WTC11 (cell line): ENCODE measurements around the gene PRKCZ. TPM values are rescaled to one million over a fixed set of nuclear protein-coding genes. Genes with fewer than 3 reads are reported as not detected.

ENCODE experiments used
- ATAC-seq: fragments of 200-7000 bp; cut with Tn5 transposase; 2 replicates; pipeline ENCODE4 v1.10.0; 2021; ENCODE audit warnings: mild to moderate bottlenecking, moderate library complexity
- CTCF ChIA-PET: fragments of 300-600 bp; sonication (Branson Sonifier 250); formaldehyde crosslinking; loops from one replicate; lab custom pipeline; 2021; ENCODE audit warnings: antibody characterized with exemption; lab: Charles Lee
- POLR2A ChIA-PET: fragments of 350-600 bp; sonication (Branson Sonifier 250); formaldehyde crosslinking; loops from one replicate; lab custom pipeline; 2021; ENCODE audit warnings: antibody characterized with exemption; lab: Charles Lee
- DNase-seq: peaks from one replicate; pipeline ENCODE4 v3.0.0; 2021; ENCODE audit warnings: low spot score
- H3K27ac Mint-ChIP-seq: 2 replicates; pipeline ENCODE4 v1.8.0; 2021; ENCODE audit warnings: mixed read lengths
- H3K27me3 Mint-ChIP-seq: 2 replicates; pipeline ENCODE4 v1.8.0; 2021; ENCODE audit warnings: low read depth, mild to moderate bottlenecking, moderate library complexity, mixed read lengths
- H3K36me3 Mint-ChIP-seq: 2 replicates; pipeline ENCODE4 v1.8.0; 2021; ENCODE audit warnings: mixed read lengths
- H3K4me1 Mint-ChIP-seq: 2 replicates; pipeline ENCODE4 v1.8.0; 2022; ENCODE audit warnings: mixed read lengths
- H3K4me3 Mint-ChIP-seq: 2 replicates; pipeline ENCODE4 v1.8.0; 2021; ENCODE audit warnings: mild to moderate bottlenecking, moderate library complexity, mixed read lengths
- H3K9me3 Mint-ChIP-seq: 2 replicates; pipeline ENCODE4 v1.8.0; 2021; ENCODE audit warnings: mixed read lengths
- ATF2 ChIP-seq: sonication (generic); formaldehyde crosslinking; IDR thresholded peaks from 2 replicates; pipeline ENCODE4 v1.8.1; 2022; ENCODE audit warnings: low read depth, missing genetic modification reagents, borderline replicate concordance
- CDX4 ChIP-seq: fragments of 250-450 bp; sonication (Bioruptor Pico); IDR thresholded peaks from 2 replicates; pipeline ENCODE4 v1.9.0; 2021; ENCODE audit warnings: moderate library complexity, mild to moderate bottlenecking, inconsistent platforms, borderline replicate concordance
- CREM ChIP-seq: sonication (generic); formaldehyde crosslinking; IDR thresholded peaks from 2 replicates; pipeline ENCODE4 v1.8.1; 2022; ENCODE audit warnings: mild to moderate bottlenecking, missing genetic modification reagents, moderate library complexity
- E2F1 ChIP-seq: sonication (generic); formaldehyde crosslinking; IDR thresholded peaks from 2 replicates; pipeline ENCODE4 v1.8.0; 2022; ENCODE audit warnings: mild to moderate bottlenecking, missing genetic modification reagents
- E2F4 ChIP-seq: sonication (generic); formaldehyde crosslinking; IDR thresholded peaks from 2 replicates; pipeline ENCODE4 v1.8.1; 2022; ENCODE audit warnings: low read depth, mild to moderate bottlenecking, moderate library complexity, missing genetic modification reagents, borderline replicate concordance
- E2F5 ChIP-seq: sonication (generic); formaldehyde crosslinking; IDR thresholded peaks from 2 replicates; pipeline ENCODE4 v1.8.1; 2022; ENCODE audit warnings: mild to moderate bottlenecking, moderate library complexity, missing genetic modification reagents
- EMX1 ChIP-seq: fragments of 250-450 bp; sonication (Bioruptor Pico); IDR thresholded peaks from 2 replicates; pipeline ENCODE4 v1.8.0; 2021; ENCODE audit warnings: mild to moderate bottlenecking
- ESRRA ChIP-seq: sonication (generic); formaldehyde crosslinking; IDR thresholded peaks from 2 replicates; pipeline ENCODE4 v1.8.1; 2022; ENCODE audit warnings: mild to moderate bottlenecking, missing genetic modification reagents, borderline replicate concordance
- FOXP4 ChIP-seq: sonication (generic); formaldehyde crosslinking; IDR thresholded peaks from 2 replicates; pipeline ENCODE4 v1.8.0; 2022; ENCODE audit warnings: mild to moderate bottlenecking, missing genetic modification reagents
- KAT7 ChIP-seq: sonication (generic); formaldehyde crosslinking; IDR thresholded peaks from 2 replicates; pipeline ENCODE4 v1.8.1; 2023; ENCODE audit warnings: missing genetic modification reagents, mild to moderate bottlenecking, borderline replicate concordance
- NFE2L1 ChIP-seq: sonication (generic); formaldehyde crosslinking; IDR thresholded peaks from 2 replicates; pipeline ENCODE4 v1.8.1; 2023; ENCODE audit warnings: missing genetic modification reagents
- NFYB ChIP-seq: sonication (generic); formaldehyde crosslinking; conservative IDR thresholded peaks from 2 replicates; pipeline ENCODE4 v1.8.0; 2022; ENCODE audit warnings: low read depth, missing genetic modification reagents
- RORB ChIP-seq: fragments of 250-450 bp; sonication (Bioruptor Pico); IDR thresholded peaks from 2 replicates; pipeline ENCODE4 v1.9.0; 2021; ENCODE audit warnings: mild to moderate bottlenecking
- SMAD4 ChIP-seq: sonication (generic); formaldehyde crosslinking; IDR thresholded peaks from 2 replicates; pipeline ENCODE4 v1.8.0; 2022; ENCODE audit warnings: mild to moderate bottlenecking, missing genetic modification reagents
- SOX15 ChIP-seq: fragments of 250-450 bp; sonication (Bioruptor Pico); IDR thresholded peaks from 2 replicates; pipeline ENCODE4 v1.9.0; 2021; ENCODE audit warnings: mild to moderate bottlenecking
- SP1 ChIP-seq: sonication (generic); formaldehyde crosslinking; conservative IDR thresholded peaks from 2 replicates; pipeline ENCODE4 v1.8.1; 2022; ENCODE audit warnings: missing genetic modification reagents
- TEAD1 ChIP-seq: sonication (generic); formaldehyde crosslinking; IDR thresholded peaks from 2 replicates; pipeline ENCODE4 v1.8.0; 2022; ENCODE audit warnings: mild to moderate bottlenecking, missing genetic modification reagents
- TEAD4 ChIP-seq: sonication (generic); formaldehyde crosslinking; IDR thresholded peaks from 2 replicates; pipeline ENCODE4 v1.8.0; 2022; ENCODE audit warnings: mild to moderate bottlenecking, missing genetic modification reagents
- ZBTB21 ChIP-seq: sonication (generic); formaldehyde crosslinking; IDR thresholded peaks from 2 replicates; pipeline ENCODE4 v1.8.1; 2023; ENCODE audit warnings: mild to moderate bottlenecking, missing genetic modification reagents, borderline replicate concordance
- ZBTB43 ChIP-seq: sonication (generic); formaldehyde crosslinking; IDR thresholded peaks from 2 replicates; pipeline ENCODE4 v1.8.1; 2023; ENCODE audit warnings: mild to moderate bottlenecking, missing genetic modification reagents
- ZNF512 ChIP-seq: sonication (generic); formaldehyde crosslinking; IDR thresholded peaks from 2 replicates; pipeline ENCODE4 v1.8.1; 2022; ENCODE audit warnings: missing genetic modification reagents, borderline replicate concordance
- ZNF671 ChIP-seq: fragments of 250-450 bp; sonication (Bioruptor Pico); IDR thresholded peaks from 2 replicates; pipeline ENCODE4 v1.8.0; 2021; ENCODE audit warnings: mild to moderate bottlenecking
- total RNA-seq: library from RNA; stranded (reverse); gene quantifications from 3 replicates; pipeline ENCODE4 v1.2.3, GENCODE V29; 2021

The PRKCZ gene
- total RNA-seq, 1 experiment from 2014 or later = 52.5 TPM

GRCh38 chr1:2050461-2050792 lies 216 bp downstream of the PRKCZ start:
- H3K4me1 Mint-ChIP-seq = peaks cover 26% of the 10 kb centered on the region
- H3K4me3 Mint-ChIP-seq = peak overlapping the region; percentile 72
- CTCF ChIA-PET = interaction anchor here (0.6 to 12.0 kb wide), 13 partner anchors 42 to 202 kb away, joined by 3 to 312 read pairs (median 3); no protein-coding TSS in a partner anchor
- H3K27me3 Mint-ChIP-seq = peaks cover 4% of the 10 kb centered on the region; the same call in 1 of the 2 replicates
- POLR2A ChIA-PET = no interaction called here
- no peak for ATAC-seq
- H3K27ac Mint-ChIP-seq = no peak overlapping the region
- H3K36me3 Mint-ChIP-seq = peaks cover 2% of the 10 kb centered on the region
- peak; percentile 43 for DNase-seq
- TF ChIP-seq NFE2L1 (no peak), RORB (CRISPR knock-in tag) (no peak), ZBTB43 (CRISPR knock-in tag) (no peak), E2F1 (CRISPR knock-in tag) (no peak), ZNF671 (CRISPR knock-in tag) (no peak), ATF2 (CRISPR knock-in tag) (no peak), FOXP4 (CRISPR knock-in tag) (0 out of 2 replicates have a peak, but pooled peaks have one; percentile 50), CDX4 (CRISPR knock-in tag) (no peak), SOX15 (CRISPR knock-in tag) (no peak), E2F4 (CRISPR knock-in tag) (peak; percentile 46; the same call in 1 of the 2 replicates), SP1 (CRISPR knock-in tag) (no peak), CREM (no peak), KAT7 (CRISPR knock-in tag) (0 out of 2 replicates have a peak, but pooled peaks have one; percentile 39), E2F5 (CRISPR knock-in tag) (peak; percentile 41), TEAD1 (CRISPR knock-in tag) (0 out of 2 replicates have a peak, but pooled peaks have one; percentile 4), NFYB (no peak), TEAD4 (CRISPR knock-in tag) (no peak), SMAD4 (no peak), ZNF512 (no peak), ZBTB21 (CRISPR knock-in tag) (no peak), ESRRA (0 out of 2 replicates have a peak, but pooled peaks have one; percentile 38), EMX1 (no peak)
- H3K9me3 Mint-ChIP-seq = no peaks in the 10 kb centered on the region
